Fibroblast of lung (primary cell): ENCODE results near the gene DHRS4L2. TPM values are rescaled to one million over a fixed set of nuclear protein-coding genes. Genes with fewer than 3 reads are reported as not detected.

Experiments used
- DNase-seq, 2 donors: peaks; one replicate each; pipeline versions ENCODE4 v3.0.0 to v3.0.0-alpha.2; 2010; ENCODE audit warnings: low read depth in 2 of 2
- H2AFZ ChIP-seq: 2 replicates; pipeline ENCODE4 v1.5.1; 2012; ENCODE audit warnings: low read length, control low read depth, inconsistent platforms
- H3K27ac ChIP-seq: 2 replicates; pipeline ENCODE4 v1.5.1; 2011; ENCODE audit warnings: low read length, control low read depth; ENCODE audit not compliant: insufficient read depth
- H3K27me3 ChIP-seq: 2 replicates; pipeline ENCODE4 v1.5.1; 2011; ENCODE audit warnings: mild to moderate bottlenecking, low read length; ENCODE audit not compliant: control insufficient read depth, insufficient read depth
- H3K36me3 ChIP-seq: 2 replicates; pipeline ENCODE4 v1.5.1; 2011; ENCODE audit warnings: low read length; ENCODE audit not compliant: control insufficient read depth, insufficient read depth
- H3K4me1 ChIP-seq: 2 replicates; pipeline ENCODE4 v1.5.1; 2011; ENCODE audit warnings: low read length; ENCODE audit not compliant: control insufficient read depth, insufficient read depth; ENCODE audit errors: extremely low read depth
- H3K4me2 ChIP-seq: 2 replicates; pipeline ENCODE4 v1.5.1; 2011; ENCODE audit warnings: low read length, control low read depth; ENCODE audit not compliant: insufficient read depth; ENCODE audit errors: extremely low read depth
- H3K4me3 ChIP-seq, 4 experiments: fragments of 200-600 bp in 1 of 4; sonication (generic) in 1 of 4; replicated peaks in 1 of 4; 2 replicates each; pipeline ENCODE4 v1.5.1; 2011 to 2016; ENCODE audit warnings: low read length in 4 of 4, low read depth in 3 of 4, mild to moderate bottlenecking in 3 of 4, control low read depth in 2 of 4, inconsistent platforms in 1 of 4, mixed read lengths in 1 of 4; ENCODE audit not compliant: insufficient read depth in 1 of 4; ENCODE audit errors: control extremely low read depth in 1 of 4
- H3K79me2 ChIP-seq: 2 replicates; pipeline ENCODE4 v1.5.1; 2012; ENCODE audit warnings: mild to moderate bottlenecking, low read length, inconsistent platforms; ENCODE audit not compliant: control insufficient read depth, insufficient read depth
- H3K9ac ChIP-seq: 2 replicates; pipeline ENCODE4 v1.5.1; 2011; ENCODE audit warnings: mild to moderate bottlenecking, low read length, control low read depth; ENCODE audit not compliant: insufficient read depth
- H3K9me3 ChIP-seq: 2 replicates; pipeline ENCODE4 v1.5.1; 2012; ENCODE audit warnings: low read depth, low read length; ENCODE audit not compliant: control insufficient read depth, insufficient read depth
- H4K20me1 ChIP-seq: 2 replicates; pipeline ENCODE4 v1.5.1; 2011; ENCODE audit warnings: low read length; ENCODE audit not compliant: control insufficient read depth, insufficient read depth; ENCODE audit errors: extremely low read depth
- CTCF ChIP-seq, 2 donors: IDR thresholded peaks in 1 of 2; conservative IDR thresholded peaks in 1 of 2; 1 replicate in 1 of 2; 2 replicates in 1 of 2; pipeline ENCODE4 v1.5.1; 2011 to 2012; ENCODE audit warnings: low read length in 2 of 2, control low read depth in 1 of 2, inconsistent platforms in 1 of 2, low read depth in 1 of 2, mild to moderate bottlenecking in 1 of 2
- EZH2 ChIP-seq: IDR thresholded peaks from 2 replicates; pipeline ENCODE4 v1.5.1; 2012; ENCODE audit warnings: low read length, control low read depth, mild to moderate bottlenecking; ENCODE audit errors: missing control alignments
- polyA plus RNA-seq, 2 donors: library from polyadenylated mRNA; depleted of rRNA in 1 of 2; stranded (reverse) in 1 of 2; unstranded in 1 of 2; fragments of >200 nt; gene quantifications; 2 replicates each; pipeline ENCODE4 v1.2.1, GENCODE V29; 2011 to 2012; ENCODE audit warnings: missing spikeins in 1 of 2
- total RNA-seq: library from RNA; depleted of rRNA; stranded (reverse); fragments of >200 nt; gene quantifications from 2 replicates; pipeline ENCODE4 v1.2.1, GENCODE V29; 2014

Gene DHRS4L2
- total and polyA plus RNA-seq, 2 donors (not counting 1 experiment from before 2014, with no cell fraction given), result 12.7 to 16.7 TPM

DNA sequence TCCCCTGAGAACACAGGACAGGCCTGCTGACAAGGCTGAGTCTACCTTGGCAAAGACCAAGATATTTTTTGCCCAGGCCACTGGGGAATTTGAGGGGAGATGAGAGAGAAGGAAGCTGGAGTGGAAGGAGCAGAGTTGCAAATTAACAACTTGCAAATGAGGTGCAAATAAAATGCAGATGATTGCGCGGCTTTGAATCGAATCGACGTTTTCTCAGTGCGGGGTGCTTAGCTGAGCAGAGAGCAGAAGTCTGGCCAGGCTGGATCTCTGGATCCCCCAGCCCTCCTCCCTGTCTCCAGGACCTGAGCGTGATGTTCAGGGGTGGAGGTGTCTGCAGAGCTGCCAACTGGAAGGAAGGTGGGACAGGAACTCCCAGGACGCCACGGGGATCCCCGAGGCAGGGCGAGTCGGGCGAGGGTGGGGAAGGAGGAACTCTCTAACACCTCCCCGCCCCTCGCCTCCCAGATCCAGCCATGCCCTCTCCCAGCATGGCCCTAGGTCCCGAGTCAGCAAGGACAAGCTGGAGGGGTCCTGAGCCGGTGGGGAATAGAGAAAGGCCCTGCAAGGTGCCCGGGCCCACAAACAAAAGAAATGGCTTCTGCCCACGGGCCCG lies 62.6 kb downstream of the DHRS4L2 start:
- Histone ChIP-seq H3K79me2 (no peaks in the 10 kb centered on the region), H3K36me3 (no peaks in the 10 kb centered on the region), H3K4me3 (peak overlapping the region in 3 of 4 experiments; percentile 46 to 59 (median 54)), H4K20me1 (no peaks in the 10 kb centered on the region), H3K9me3 (no peaks in the 10 kb centered on the region), H3K27me3 (peaks cover 19% of the 10 kb centered on the region), H3K4me1 (no peaks in the 10 kb centered on the region), H3K9ac (peak overlapping the region; percentile 42), H3K4me2 (peak overlapping the region; percentile 91), H2AFZ (peak overlapping the region; percentile 46), H3K27ac (no peak overlapping the region)
- DNase-seq, result no peak
- TF ChIP-seq CTCF (conservative IDR thresholded peaks at IDR 0.05 in 1 of 2, IDR thresholded peaks at IDR 0.05 in 1 of 2; ENCODE audit: low read depth in 1 of 2, low read length in 2 of 2) (no peak), EZH2 (no peak)

DNA sequence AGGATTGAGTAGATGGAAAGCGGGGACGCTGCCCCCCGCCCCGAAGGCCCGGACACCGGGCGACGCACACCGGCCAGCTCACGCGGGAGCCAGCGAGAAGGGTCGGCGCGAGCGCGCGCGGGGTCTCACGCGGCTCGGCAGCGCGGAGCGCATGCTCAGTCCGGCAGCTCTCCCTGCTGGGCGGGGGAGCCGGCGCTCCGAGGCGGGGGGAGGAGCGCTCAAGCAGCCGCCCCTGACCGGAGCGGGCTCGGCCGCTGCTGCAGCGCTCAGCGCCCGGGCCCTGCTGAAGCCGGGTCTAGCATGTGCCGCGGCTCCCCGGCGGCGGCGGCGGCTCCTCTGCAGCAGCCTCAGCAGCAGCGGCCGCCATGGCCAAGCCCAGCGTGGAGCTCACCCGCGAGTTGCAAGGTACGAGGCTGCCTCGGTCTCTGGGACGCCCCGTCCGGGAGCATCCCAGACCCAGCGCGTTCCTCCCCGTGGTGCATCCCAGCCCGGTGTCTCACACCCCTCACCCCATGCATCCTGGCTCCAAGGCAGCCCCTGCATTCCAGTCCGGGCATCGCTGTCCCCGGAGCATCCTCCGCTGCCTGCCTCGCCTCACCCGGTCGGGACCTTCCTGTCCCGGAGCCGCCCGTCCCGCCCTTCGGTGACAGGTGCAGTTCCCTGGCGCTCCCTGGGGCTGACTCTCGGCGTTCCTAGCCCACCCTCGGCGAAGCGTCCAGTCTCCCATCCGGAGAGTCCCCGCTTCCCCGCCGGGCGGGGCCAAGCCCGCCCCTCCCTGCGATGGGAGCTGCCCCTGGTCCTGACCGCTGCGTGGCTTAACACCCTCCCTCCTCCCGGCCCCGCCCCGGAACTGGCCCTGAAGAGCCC lies 63.3 kb downstream of the DHRS4L2 start, which contains the start of gene CARMIL3:
TSS of gene CARMIL3 (plus strand) at position 221 of the 867 bp plus-strand sequence. CDS start at position 366, 145 bp downstream.
- TF ChIP-seq EZH2, result no peak
- TF ChIP-seq CTCF (conservative IDR thresholded peaks at IDR 0.05 in 1 of 2, IDR thresholded peaks at IDR 0.05 in 1 of 2; ENCODE audit: low read depth in 1 of 2, low read length in 2 of 2), result no peak

More for the DNA sequence above, 63.3 kb downstream of the DHRS4L2 start, which contains the start of gene CARMIL3:
- Histone ChIP-seq H3K79me2 (no peaks in the 10 kb centered on the region), H3K4me3 (peak within 1 kb of the TSS; percentile 38 to 59 (median 50)), H3K36me3 (no peaks in the 10 kb centered on the region), H4K20me1 (no peaks in the 10 kb centered on the region), H3K4me2 (peak within 1 kb of the TSS; percentile 91), H3K27me3 (peaks cover 19% of the 10 kb centered on the region), H3K9ac (peak within 1 kb of the TSS; percentile 42), H2AFZ (peak within 1 kb of the TSS; percentile 55), H3K9me3 (no peaks in the 10 kb centered on the region), H3K27ac (no peak within 1 kb of the TSS), H3K4me1 (no peaks in the 10 kb centered on the region)
- peak; percentile 34 to 41 for DNase-seq
